Mesenteric fat pad (tissue), 1 donor: ENCODE data around the gene ZMYND15. TPM values are rescaled to one million over a fixed set of nuclear protein-coding genes. Genes with fewer than 3 reads are reported as not detected.

ENCODE experiments used
- DNase-seq: peaks from one replicate; pipeline ENCODE4 v3.0.0-alpha.2; 2020; ENCODE audit warnings: low spot score
- total RNA-seq: library from RNA; stranded (reverse); fragmentation: NEBNext Ultra II Directional; extraction: Animal tissue kit (Norgen Biotek cat#: 25700); gene quantifications from one replicate; pipeline ENCODE4 v1.2.1, GENCODE V29; 2021
- donor health status: DM: yes; HTN: yes; CAD: no.

Gene ZMYND15
- total RNA-seq, 1 donor from 2014 or later, result 2.9 TPM

GRCh38 chr17:4785311-4786105 is 45.9 kb downstream of the ZMYND15 start:
- DNase-seq, result no peak

- no peak for DNase-seq
These were observed 46.5 kb downstream of the ZMYND15 start, which contains the start of gene VMO1 for GRCh38 chr17:4786106-4786511. TSS of gene VMO1 (minus strand) at chr17:4786364. CDS start at chr17:4786352, 12 bp downstream.

GRCh38 chr17:4786516-4786915 is 46.9 kb downstream of the ZMYND15 start:
- no peak for DNase-seq

- DNase-seq, result no peak
These were observed 48.6 kb downstream of the ZMYND15 start for GRCh38 chr17:4788159-4788806.

- no peak for DNase-seq
These were observed 49.4 kb downstream of the ZMYND15 start, which contains the start of gene GLTPD2 for GRCh38 chr17:4788807-4789700. TSS of gene GLTPD2 (plus strand) at chr17:4788964. CDS start at chr17:4789012, 48 bp downstream.

GRCh38 chr17:4789701-4789950 is 50.0 kb downstream of the ZMYND15 start:
- DNase-seq, result no peak

GRCh38 chr17:4789951-4790704 is 50.5 kb downstream of the ZMYND15 start:
- peak; percentile 94 for DNase-seq

GRCh38 chr17:4790705-4791088 is 51.1 kb downstream of the ZMYND15 start:
- DNase-seq, result no peak

GRCh38 chr17:4795168-4795567 is 55.5 kb downstream of the ZMYND15 start:
- DNase-seq, result no peak

Other genes with a start within 250 kb of the ZMYND15 start
- 18.6 TPM for gene SPNS2, start 241.0 kb upstream of the ZMYND15 start, total RNA-seq
- 54.0 TPM for gene MYBBP1A, start 184.4 kb upstream of the ZMYND15 start, total RNA-seq
- not detected for gene GGT6, start 179.3 kb upstream of the ZMYND15 start, total RNA-seq
- gene SMTNL2, start 155.3 kb upstream of the ZMYND15 start, total RNA-seq, result 0.74 TPM
- gene ALOX15, start 98.2 kb upstream of the ZMYND15 start, total RNA-seq, result not detected
- 29.3 TPM for gene PELP1, start 35.7 kb upstream of the ZMYND15 start, total RNA-seq
- 131 TPM for gene ARRB2, start 29.2 kb upstream of the ZMYND15 start, total RNA-seq
- gene MED11, start 8.4 kb upstream of the ZMYND15 start, total RNA-seq, result 16.1 TPM
- 51.3 TPM for gene CXCL16, start 95 bp downstream of the ZMYND15 start, total RNA-seq
- not detected for gene TM4SF5, start 32.1 kb downstream of the ZMYND15 start, total RNA-seq
- 6.9 TPM for gene VMO1, start 46.5 kb downstream of the ZMYND15 start, total RNA-seq
- gene GLTPD2, start 49.1 kb downstream of the ZMYND15 start, total RNA-seq, result not detected
- 109 TPM for gene PSMB6, start 56.3 kb downstream of the ZMYND15 start, total RNA-seq
- 22.8 TPM for gene PLD2, start 67.3 kb downstream of the ZMYND15 start, total RNA-seq
- 60.3 TPM for gene MINK1, start 93.5 kb downstream of the ZMYND15 start, total RNA-seq
- gene C17orf107, start 159.7 kb downstream of the ZMYND15 start, total RNA-seq, result 3.0 TPM
- gene CHRNE, start 163.3 kb downstream of the ZMYND15 start, total RNA-seq, result 1.6 TPM
- not detected for gene GP1BA, start 192.4 kb downstream of the ZMYND15 start, total RNA-seq
- 50.0 TPM for gene SLC25A11, start 200.2 kb downstream of the ZMYND15 start, total RNA-seq
- 63.3 TPM for gene RNF167, start 200.4 kb downstream of the ZMYND15 start, total RNA-seq
- gene PFN1, start 208.7 kb downstream of the ZMYND15 start, total RNA-seq, result 575 TPM
- gene ENO3, start 211.3 kb downstream of the ZMYND15 start, total RNA-seq, result 4.0 TPM
- gene SPAG7, start 228.0 kb downstream of the ZMYND15 start, total RNA-seq, result 55.5 TPM
- gene CAMTA2, start 247.8 kb downstream of the ZMYND15 start, total RNA-seq, result 53.8 TPM